ENCODE data around the gene GAP43. TPM values are rescaled to one million over a fixed set of nuclear protein-coding genes. Genes with fewer than 3 reads are reported as not detected.

The GAP43 gene
- 0.05 to 0.06 TPM in 2 of 5 replicates, not detected in the others for total RNA-seq (2022; extraction: Qiagen RNA extraction; ENCODE audit: low read depth)

GRCh38 chr3:115623044-115623868 is at the start of gene GAP43:
TSS of gene GAP43 (plus strand) at chr3:115623510. CDS start at chr3:115623690, 180 bp downstream.

Data from A549 treated with DMSO at 1 μM for 4 hours (cell line).